Spleen (tissue), 11 donors: Measurements from ENCODE around the gene RAB22A. TPM values are rescaled to one million over a fixed set of nuclear protein-coding genes. Genes with fewer than 3 reads are reported as not detected.

Experiments
- DNase-seq: peaks from one replicate; pipeline ENCODE4 v3.0.0-alpha.2; 2020
- H3K27ac ChIP-seq, 8 donors: fragments of 200-600 bp; sonication (generic) in 7 of 8; 1 replicate in 4 of 8; 2 replicates in 4 of 8; pipeline versions ENCODE4 v1.5.0 to v1.8.0; 2016 to 2021; ENCODE audit warnings: inconsistent platforms in 4 of 8, mild to moderate bottlenecking in 4 of 8, moderate library complexity in 1 of 8
- H3K27me3 ChIP-seq, 7 donors: fragments of 200-600 bp; sonication (generic) in 6 of 7; replicated peaks in 1 of 7; 1 replicate in 4 of 7; 2 replicates in 3 of 7; pipeline versions ENCODE4 v1.5.0 to v1.8.0; 2016 to 2021; ENCODE audit warnings: inconsistent platforms in 3 of 7, mild to moderate bottlenecking in 1 of 7
- H3K36me3 ChIP-seq, 6 donors: fragments of 200-600 bp; sonication (generic) in 5 of 6; 1 replicate in 4 of 6; 2 replicates in 2 of 6; pipeline versions ENCODE4 v1.5.0 to v1.8.0; 2016 to 2021; ENCODE audit warnings: inconsistent platforms in 2 of 6
- H3K4me1 ChIP-seq, 6 donors: fragments of 200-600 bp; sonication (generic) in 5 of 6; 1 replicate in 3 of 6; 2 replicates in 3 of 6; pipeline versions ENCODE4 v1.5.0 to v1.8.0; 2016 to 2021; ENCODE audit warnings: inconsistent platforms in 3 of 6
- H3K4me3 ChIP-seq, 8 donors: fragments of 200-600 bp; sonication (generic) in 7 of 8; 1 replicate in 4 of 8; 2 replicates in 4 of 8; pipeline versions ENCODE4 v1.5.0 to v1.8.0; 2016 to 2021; ENCODE audit warnings: inconsistent platforms in 4 of 8, mild to moderate bottlenecking in 4 of 8, moderate library complexity in 2 of 8
- H3K9me3 ChIP-seq, 8 donors: fragments of 200-600 bp; sonication (generic) in 7 of 8; 1 replicate in 4 of 8; 2 replicates in 4 of 8; pipeline versions ENCODE4 v1.5.0 to v1.8.0; 2016 to 2021; ENCODE audit warnings: inconsistent platforms in 4 of 8
- POLR2A ChIP-seq, 3 donors: fragments of 450-650 bp; IDR thresholded peaks; one replicate each; pipeline ENCODE4 v1.5.1; 2017; ENCODE audit warnings: antibody characterized with exemption in 3 of 3, mild to moderate bottlenecking in 1 of 3
- POLR2AphosphoS5 ChIP-seq, 3 donors: sonication (generic); formaldehyde crosslinking; IDR thresholded peaks; one replicate each; pipeline ENCODE4 v1.5.1; 2017; ENCODE audit warnings: antibody characterized with exemption in 3 of 3
- WGBS, 5 donors: extraction: QIAGEN DNeasy Blood & Tissue Kit in 3 of 5; methylation state at CpG; one replicate each; pipeline versions ENCODE4 v1.1.5 to v1.1.7; 2013 to 2018; 5-methylcytosine and 5-hydroxymethylcytosine counted together
- intact Hi-C: fragments of 100-400 bp; cut with DNase I; formaldehyde crosslinking; loops from one replicate; pipeline ENCODE4 v1.15.0; 2023; ENCODE audit warnings: low total_unique reads
- polyA plus RNA-seq, 3 donors: library from polyadenylated mRNA; stranded (reverse); fragments of 200-250 nt; gene quantifications; one replicate each; pipeline ENCODE4 v1.2.1, GENCODE V29; 2013
- total RNA-seq, 7 donors: library from RNA; depleted of rRNA in 3 of 7; stranded (reverse); fragments of >200 nt in 3 of 7; fragmentation: NEBNext Ultra II Directional in 4 of 7; extraction: Animal tissue kit (Norgen Biotek cat#: 25700) in 4 of 7; gene quantifications; one replicate each; pipeline versions ENCODE4 v1.1.0 to v1.2.1, GENCODE V29; 2016 to 2021
- TF ChIP-seq, protein P1 (sequence below), 11 experiments: fragments of 200-600 bp in 7 of 11; fragments of 450-650 bp in 4 of 11; sonication (generic) in 4 of 11; IDR thresholded peaks in 8 of 11; conservative IDR thresholded peaks in 3 of 11; 1 replicate in 7 of 11; 2 replicates in 4 of 11; pipeline versions ENCODE4 v1.4.0 to v1.8.0; 2016 to 2021; ENCODE audit warnings: antibody characterized with exemption in 11 of 11, inconsistent platforms in 4 of 11, mild to moderate bottlenecking in 1 of 11
- donor health status: healthy with polysubstance abuse.
- donor health status: DM: no; HTN: no; CAD: no; lungs with moderate emphysema.
- donor health status: DM: no; HTN: no; CAD: no.
- donor health status: Bipolar disorder and iron deficiency.
- donor health status: healthy.
- donor health status: DM: no; HTN: no; CAD: no.
- donor health status: DM: yes; HTN: yes; CAD: no.

RAB22A gene
- total and polyA plus RNA-seq, 10 donors = 4.2 to 22.6 (median 17.5) TPM

DNA sequence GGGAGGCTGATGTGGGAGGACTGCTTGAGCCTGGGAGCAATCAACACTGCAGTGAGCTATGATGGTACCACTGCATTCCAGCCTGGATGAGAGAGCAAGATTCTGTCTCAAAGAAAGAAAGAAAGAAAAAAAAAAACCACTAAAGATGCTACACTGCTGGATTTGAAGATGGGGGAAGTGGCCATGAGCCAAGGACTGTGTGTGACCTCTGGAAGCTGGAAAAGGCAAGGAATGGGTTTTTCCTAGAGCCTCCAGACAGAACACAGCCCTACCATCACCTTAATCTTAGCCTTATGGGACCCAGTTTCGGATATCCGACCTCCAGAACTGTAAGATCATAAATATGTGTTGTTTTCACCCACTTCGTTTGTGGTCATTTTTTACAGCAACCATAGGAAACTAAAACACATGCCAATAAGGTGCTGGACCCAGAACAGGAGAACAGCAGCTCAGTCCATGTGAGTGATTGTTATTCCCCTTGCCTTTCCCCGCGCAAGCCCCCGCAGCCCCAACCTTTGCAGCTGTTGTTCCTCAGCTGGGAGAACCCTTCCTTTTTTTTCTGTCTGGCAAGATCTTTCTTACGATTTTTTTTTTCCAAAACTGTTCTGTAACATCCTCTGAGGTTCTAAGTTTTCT lies 68.4 kb downstream of the RAB22A start:
- Histone ChIP-seq H3K4me1 (peaks cover 0 to 3% (median 0%) of the 10 kb centered on the region in 6 donors), H3K36me3 (no peaks in the 10 kb centered on the region), H3K27ac (no peak overlapping the region), H3K27me3 (peaks cover 0 to 18% (median 0%) of the 10 kb centered on the region in 7 donors), H3K4me3 (no peak overlapping the region), H3K9me3 (peaks cover 0 to 18% (median 7%) of the 10 kb centered on the region in 8 donors)
- intact Hi-C loops = no loop called here
- TF ChIP-seq, protein P1, sequence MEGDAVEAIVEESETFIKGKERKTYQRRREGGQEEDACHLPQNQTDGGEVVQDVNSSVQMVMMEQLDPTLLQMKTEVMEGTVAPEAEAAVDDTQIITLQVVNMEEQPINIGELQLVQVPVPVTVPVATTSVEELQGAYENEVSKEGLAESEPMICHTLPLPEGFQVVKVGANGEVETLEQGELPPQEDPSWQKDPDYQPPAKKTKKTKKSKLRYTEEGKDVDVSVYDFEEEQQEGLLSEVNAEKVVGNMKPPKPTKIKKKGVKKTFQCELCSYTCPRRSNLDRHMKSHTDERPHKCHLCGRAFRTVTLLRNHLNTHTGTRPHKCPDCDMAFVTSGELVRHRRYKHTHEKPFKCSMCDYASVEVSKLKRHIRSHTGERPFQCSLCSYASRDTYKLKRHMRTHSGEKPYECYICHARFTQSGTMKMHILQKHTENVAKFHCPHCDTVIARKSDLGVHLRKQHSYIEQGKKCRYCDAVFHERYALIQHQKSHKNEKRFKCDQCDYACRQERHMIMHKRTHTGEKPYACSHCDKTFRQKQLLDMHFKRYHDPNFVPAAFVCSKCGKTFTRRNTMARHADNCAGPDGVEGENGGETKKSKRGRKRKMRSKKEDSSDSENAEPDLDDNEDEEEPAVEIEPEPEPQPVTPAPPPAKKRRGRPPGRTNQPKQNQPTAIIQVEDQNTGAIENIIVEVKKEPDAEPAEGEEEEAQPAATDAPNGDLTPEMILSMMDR (IDR thresholded peaks at IDR 0.05 in 8 of 11, conservative IDR thresholded peaks at IDR 0.05 in 3 of 11) = no peak
- TF ChIP-seq POLR2A (IDR thresholded peaks at IDR 0.05) (no peak), POLR2AphosphoS5 (IDR thresholded peaks at IDR 0.05) (no peak)
- no peak for DNase-seq
- 49 to 67% (median 63%) methylated on average over 7 of the region's 7 CpGs for WGBS, 5 donors

DNA sequence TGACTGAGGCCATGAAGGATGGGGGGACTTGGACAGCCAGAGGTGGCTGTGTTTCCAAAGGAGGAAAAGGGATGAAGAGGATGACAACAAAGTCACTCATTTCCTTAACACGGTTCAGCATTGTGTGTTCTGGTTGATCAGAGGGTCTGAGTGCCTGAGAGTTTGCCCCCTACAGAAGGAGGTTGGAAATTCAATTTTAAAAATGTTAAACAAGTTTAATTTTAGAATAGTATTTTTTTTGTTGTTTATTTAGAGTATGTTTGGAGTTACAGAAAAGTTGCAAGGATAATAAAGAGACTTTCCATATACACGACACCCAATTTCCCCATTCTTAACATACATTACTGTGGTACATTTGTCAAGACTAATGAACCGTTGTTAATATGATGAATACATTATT lies 69.2 kb downstream of the RAB22A start:
- no peak for DNase-seq

DNA sequence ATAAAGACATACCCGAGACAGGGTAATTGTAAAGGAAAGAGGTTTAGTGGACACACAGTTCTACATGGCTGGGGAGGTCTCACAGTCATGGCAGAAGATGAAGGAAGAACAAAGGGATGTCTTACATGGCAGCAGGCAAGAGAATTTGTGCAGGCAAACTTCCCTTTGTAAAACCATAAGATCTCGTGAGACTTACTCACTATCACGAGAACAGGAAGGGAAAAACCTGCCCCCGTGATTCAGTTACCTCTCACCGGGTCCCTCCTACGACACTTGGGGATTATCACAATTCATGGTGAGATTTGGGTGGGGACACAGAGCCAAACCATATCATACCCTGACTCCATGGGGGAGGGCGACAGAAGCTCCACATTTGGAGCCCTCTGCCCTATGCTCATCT lies 72.1 kb downstream of the RAB22A start:
- WGBS, 5 donors = 81 to 93% (median 88%) methylated on average over 7 of the region's 7 CpGs
- TF ChIP-seq POLR2AphosphoS5 (IDR thresholded peaks at IDR 0.05) (no peak), POLR2A (IDR thresholded peaks at IDR 0.05) (no peak)
- TF ChIP-seq, protein P1 (IDR thresholded peaks at IDR 0.05 in 8 of 11, conservative IDR thresholded peaks at IDR 0.05 in 3 of 11) = no peak
- intact Hi-C loops = no loop called here
- DNase-seq = no peak
- Histone ChIP-seq H3K36me3 (no peaks in the 10 kb centered on the region), H3K9me3 (peaks cover 0 to 18% (median 7%) of the 10 kb centered on the region in 8 donors), H3K4me3 (no peak overlapping the region), H3K27ac (no peak overlapping the region), H3K27me3 (peaks cover 0 to 30% (median 0%) of the 10 kb centered on the region in 7 donors), H3K4me1 (no peaks in the 10 kb centered on the region)

More for the DNA sequence above, 69.2 kb downstream of the RAB22A start:
- Histone ChIP-seq H3K4me1 (peaks cover 0 to 2% (median 0%) of the 10 kb centered on the region in 6 donors), H3K9me3 (peaks cover 0 to 18% (median 7%) of the 10 kb centered on the region in 8 donors), H3K27me3 (peaks cover 0 to 18% (median 0%) of the 10 kb centered on the region in 7 donors), H3K4me3 (no peak overlapping the region), H3K27ac (no peak overlapping the region), H3K36me3 (no peaks in the 10 kb centered on the region)
- intact Hi-C loops = no loop called here
- 56 to 66% (median 60%) methylated on average over 3 of the region's 3 CpGs for WGBS, 5 donors
- TF ChIP-seq POLR2AphosphoS5 (IDR thresholded peaks at IDR 0.05) (no peak), POLR2A (IDR thresholded peaks at IDR 0.05) (no peak)
- TF ChIP-seq, protein P1 (IDR thresholded peaks at IDR 0.05 in 8 of 11, conservative IDR thresholded peaks at IDR 0.05 in 3 of 11) = no peak

DNA sequence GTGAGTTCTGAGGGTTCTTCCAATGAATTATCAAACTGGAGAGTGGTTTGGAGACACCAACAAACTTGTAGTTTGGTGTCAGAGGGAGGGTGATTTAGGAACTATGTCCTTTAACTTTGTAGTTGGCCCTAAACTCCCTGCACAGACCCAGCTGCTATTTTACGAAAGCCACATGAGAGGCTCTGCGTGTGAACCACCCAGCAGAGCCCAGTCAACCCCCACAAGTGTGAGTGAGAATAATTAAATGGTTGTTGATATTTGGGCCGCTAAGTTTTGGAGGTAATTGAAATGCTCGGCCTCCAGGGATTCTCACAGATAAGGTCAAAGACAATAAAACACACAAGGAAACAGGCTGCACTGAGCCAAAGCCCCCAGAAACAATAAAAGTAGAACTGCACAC lies 72.6 kb downstream of the RAB22A start:
- Histone ChIP-seq H3K36me3 (no peaks in the 10 kb centered on the region), H3K9me3 (peaks cover 0 to 18% (median 7%) of the 10 kb centered on the region in 8 donors), H3K27me3 (peaks cover 0 to 30% (median 0%) of the 10 kb centered on the region in 7 donors), H3K27ac (no peak overlapping the region), H3K4me1 (no peaks in the 10 kb centered on the region), H3K4me3 (no peak overlapping the region)
- no peak for DNase-seq
- TF ChIP-seq, protein P1 (IDR thresholded peaks at IDR 0.05 in 8 of 11, conservative IDR thresholded peaks at IDR 0.05 in 3 of 11) = no peak
- TF ChIP-seq POLR2AphosphoS5 (IDR thresholded peaks at IDR 0.05) (no peak), POLR2A (IDR thresholded peaks at IDR 0.05) (no peak)
- intact Hi-C loops = no loop called here
- WGBS, 5 donors = 82 to 92% (median 90%) methylated on average over 4 of the region's 4 CpGs
